TTC549 (cell line): ENCODE data around the gene OPTN.
"Not testable (repeated sequence)": the region's sequence is repeated elsewhere in the genome, so short reads cannot be mapped to it uniquely, and the experiment has no call there.

Experiments used
- FAIRE-seq: peaks from 2 replicates; lab custom pipeline; 2012; peaks lifted over from hg19 to GRCh38; lab: Jason Lieb, UNC

OPTN gene

DNA sequence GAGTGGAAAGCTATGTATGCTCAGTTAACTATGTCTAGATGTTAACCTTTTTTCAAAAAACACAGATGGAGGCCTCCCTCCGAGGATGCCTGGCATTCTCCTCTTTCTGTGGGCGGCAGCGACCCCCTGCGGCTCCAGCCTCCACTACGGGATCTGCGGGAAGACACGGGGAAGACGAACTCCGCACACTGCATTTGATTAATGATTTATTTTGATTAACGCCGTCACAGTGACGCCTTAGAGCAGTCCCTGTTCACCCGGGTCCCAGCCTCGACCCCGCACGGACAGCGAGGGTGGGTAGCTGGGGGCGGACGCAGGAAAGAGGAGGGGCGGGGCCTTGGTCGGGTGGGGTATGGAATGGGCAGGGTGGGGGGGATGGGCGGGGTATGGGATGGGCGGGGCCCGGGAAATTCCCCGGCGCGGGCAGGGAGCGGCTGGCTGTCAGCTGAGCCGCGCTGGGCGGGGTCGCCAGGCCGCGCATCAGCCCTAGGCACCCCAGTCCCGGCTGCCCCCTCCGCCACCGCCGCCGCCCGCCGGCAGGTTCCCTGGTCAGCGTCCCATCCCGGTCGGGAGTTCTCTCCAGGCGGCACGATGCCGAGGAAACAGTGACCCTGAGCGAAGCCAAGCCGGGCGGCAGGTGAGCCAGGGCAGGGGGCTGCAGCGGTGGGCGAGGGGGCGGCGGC lies at the start of gene OPTN:
Gene OPTN, plus strand, starts transcription at position 498 of the 683 bp plus-strand sequence. CDS start 8,960 bp downstream, outside the sequence.
- no peak for FAIRE-seq

DNA sequence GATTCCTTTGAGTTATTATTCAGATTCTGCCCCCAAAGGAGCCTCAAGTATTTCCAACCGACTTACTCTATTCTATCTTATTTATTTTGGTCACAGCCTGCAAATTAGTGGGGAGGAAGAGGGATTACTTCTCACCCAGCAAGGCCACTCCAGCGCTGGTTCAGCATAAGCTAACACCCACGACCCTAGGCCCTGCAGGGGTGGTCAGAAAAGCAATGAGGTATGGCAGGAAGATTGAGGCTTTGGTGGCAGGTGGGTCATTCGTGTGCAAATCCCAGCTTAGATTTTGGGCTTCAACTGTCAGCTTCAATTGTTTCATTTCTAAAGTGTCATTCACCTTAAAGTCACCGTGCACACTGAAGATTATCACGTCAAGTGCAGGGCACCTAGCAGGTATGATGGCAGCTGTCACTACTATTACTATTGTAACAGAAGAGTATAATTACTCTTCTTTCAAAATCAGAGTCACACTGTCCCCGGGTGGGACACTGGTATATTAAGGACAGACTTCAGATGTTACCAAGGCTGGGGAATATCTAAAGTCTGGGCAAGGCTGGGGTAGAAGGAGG lies 48.8 kb upstream of the OPTN start:
- FAIRE-seq = no peak

DNA sequence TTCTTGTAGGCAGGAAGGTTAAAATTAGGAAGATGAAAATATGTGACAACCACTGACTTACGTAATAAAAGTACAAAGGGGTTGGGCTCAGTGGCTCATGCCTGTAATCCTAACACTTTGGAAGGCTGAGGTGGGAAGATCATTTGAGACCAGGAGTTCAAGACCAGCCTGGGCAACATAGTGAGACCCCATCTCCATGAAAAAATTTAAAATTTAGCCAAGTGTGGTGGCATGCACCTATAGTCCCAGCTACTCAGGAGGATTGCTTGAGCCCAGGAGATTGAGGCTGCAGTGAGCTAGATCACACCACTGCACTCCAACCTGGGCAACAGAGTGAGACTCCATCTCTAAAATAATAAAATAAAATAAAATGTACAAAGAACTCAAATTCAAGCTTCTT lies 46.8 kb upstream of the OPTN start:
- not testable (repeated sequence) for FAIRE-seq

DNA sequence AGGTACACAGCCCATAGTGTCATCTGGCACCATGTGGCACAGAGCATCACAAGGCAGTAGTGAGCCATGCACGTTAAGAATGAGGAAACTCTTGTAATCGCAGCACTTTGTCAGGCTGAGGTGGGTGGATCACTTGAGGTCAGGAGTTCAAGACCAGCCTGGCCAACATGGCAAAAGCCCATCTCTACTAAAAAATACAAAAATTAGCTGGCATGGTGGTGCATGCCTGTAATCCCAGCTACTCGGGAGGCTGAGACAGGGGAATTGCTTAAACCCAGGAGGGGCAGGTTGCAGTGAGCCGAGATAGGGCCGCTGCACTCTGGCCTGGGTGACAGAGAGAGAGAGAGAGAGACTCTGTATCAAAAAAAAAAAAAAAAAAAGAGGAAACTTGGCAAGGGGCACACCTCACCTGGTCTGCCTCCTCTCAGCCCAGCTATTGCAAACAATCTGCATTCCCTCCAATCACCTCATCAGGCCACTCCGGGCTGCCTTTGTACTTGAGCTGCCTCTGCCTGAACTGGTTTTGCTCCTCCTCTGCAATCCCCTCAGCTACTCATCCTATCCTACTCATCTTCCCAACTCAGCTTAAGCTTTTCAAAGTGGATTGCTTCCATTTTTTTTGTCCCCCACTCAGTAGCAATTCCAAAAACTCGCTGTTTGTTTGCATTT lies 46.0 kb upstream of the OPTN start:
- no peak for FAIRE-seq

DNA sequence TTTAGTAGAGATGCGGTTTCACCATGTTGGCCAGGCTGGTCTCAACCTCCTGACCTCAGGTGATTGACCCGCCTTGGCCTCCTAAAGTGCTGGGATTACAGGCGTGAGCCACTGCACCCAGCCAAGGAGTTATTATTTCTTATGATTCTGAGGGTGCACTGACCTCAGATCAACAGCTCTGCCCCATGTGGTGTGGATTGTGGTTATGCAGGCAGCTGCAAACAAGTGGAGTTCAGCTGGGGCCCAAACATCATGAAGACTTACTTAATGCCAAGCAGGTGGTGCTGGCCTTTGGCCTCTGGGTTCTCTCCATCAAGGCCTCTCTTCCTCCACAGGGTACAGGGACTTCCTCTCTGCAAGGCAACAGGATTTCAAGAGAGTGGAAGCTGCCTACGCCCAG lies 45.1 kb upstream of the OPTN start:
- no peak for FAIRE-seq

DNA sequence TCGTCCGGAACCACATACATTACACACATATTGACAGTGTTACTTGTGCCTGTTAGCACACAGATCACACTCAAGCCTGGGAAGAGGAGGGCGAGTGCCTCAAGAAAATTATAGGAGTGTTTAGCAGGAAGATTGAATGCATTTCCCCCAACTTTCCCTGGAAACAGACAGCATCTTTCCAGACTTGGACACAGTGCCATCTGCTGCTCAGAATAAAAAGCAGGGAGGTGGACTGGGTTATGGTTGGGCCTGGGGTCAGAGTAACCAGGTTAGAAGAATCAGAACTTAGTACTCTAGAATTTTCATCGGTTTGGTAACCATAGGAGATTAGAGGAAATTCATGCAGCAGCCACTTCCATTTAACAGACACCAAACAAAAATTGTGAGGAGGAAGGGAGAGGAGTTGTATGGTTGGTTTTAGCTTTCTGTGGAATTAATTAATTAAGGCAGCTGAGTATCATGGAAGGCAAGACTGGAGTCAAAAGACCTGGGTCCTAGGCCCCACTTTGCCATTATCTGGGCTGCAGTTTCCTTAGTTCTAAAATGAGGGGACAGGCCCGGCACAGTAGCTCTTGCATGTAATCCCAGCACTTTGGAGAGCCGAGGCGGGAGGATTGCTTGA lies 43.4 kb upstream of the OPTN start:
- FAIRE-seq = no peak

DNA sequence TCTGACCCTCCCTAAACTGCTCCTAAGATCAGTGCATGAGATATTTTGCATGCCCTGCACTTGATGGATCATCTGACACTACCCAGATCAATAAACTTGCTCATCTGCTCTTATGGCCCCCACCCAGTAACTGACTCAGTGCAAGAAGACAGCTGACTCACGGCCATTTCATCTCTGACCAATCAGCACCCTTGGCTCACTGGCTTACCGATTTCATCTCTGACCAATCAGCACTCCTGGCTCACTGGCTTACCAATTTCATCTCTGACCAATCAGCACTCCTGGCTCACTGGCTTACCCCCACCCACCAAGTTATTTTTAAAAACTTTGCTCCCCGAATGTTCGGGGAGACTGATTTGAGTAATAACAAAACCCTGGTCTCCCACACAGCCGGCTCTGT lies 37.2 kb upstream of the OPTN start:
- FAIRE-seq = no peak

DNA sequence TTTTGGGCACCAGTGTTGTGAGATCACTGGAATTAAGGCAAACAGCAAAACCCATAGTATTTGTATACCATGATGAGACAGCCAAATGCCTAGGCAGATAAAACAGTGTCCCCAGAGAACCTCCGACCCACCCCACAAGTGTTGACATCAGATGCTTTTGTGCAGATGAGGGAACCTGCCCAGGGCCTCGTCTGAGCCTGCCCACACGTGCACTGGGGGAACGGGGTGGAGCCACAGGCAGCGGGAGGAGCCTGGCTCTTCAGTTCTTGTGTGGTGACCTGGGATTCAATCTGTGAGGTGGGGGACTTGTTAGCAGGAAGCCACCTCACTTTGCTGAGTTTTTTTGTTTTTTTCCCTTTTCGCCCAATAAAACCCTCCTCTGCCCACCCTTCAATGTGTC lies 33.4 kb upstream of the OPTN start:
- no peak for FAIRE-seq

DNA sequence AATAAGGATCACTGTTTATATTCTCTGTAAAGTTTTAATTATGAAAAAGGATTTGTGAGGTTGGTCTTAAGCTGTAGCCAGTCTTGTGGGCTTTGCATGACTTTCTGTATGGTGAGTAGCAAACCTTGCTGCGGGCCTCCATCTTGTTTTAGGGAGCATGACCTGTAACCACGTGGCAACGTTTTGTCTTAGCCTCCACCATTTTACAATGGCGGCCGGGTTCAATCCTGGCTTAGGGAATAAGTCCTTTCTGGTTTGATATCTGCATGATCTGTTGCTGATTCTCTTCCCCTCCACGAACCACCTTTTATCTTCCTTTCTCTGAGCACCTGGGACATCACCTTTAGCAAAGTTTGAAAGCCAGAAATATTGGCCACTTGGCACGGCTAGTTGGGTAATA lies 32.5 kb upstream of the OPTN start:
- no peak for FAIRE-seq

DNA sequence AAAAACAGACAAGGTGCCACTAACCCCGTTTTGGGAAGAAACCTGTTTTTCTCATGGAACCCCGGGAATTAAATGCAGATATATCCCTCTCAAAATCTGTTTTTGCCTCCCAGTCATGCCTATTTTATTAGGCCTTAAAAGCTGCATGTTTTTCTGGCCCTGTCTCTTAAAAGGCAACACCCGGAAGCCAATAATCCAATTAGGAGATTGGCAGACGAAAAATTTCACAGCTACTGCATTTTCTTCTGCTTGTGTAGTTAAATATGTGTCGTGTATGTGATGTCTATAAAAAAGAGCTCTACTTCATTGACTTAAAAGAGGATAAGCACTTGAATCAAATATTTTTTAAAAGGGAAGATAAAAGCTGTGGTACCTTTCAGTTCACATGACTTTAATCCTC lies 31.9 kb upstream of the OPTN start:
- no peak for FAIRE-seq

DNA sequence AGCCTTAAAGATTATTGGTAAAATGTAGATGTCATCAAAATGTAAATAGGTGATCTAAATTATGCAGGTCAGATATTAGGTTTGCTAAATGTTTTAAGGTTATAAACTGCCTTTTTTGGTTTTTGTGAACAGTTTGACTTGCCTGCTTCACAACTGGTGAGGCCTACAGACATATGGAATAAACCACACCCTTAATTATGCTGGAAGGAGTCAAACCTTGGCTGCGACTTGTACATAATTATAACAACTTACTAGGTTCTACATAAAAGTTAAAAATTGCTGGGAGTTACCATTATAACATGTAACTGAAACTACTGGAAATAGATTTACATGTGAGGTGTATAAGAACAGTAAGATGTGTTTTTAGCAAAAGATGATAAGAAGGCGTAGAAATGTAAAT lies 31.5 kb upstream of the OPTN start:
- FAIRE-seq = no peak

DNA sequence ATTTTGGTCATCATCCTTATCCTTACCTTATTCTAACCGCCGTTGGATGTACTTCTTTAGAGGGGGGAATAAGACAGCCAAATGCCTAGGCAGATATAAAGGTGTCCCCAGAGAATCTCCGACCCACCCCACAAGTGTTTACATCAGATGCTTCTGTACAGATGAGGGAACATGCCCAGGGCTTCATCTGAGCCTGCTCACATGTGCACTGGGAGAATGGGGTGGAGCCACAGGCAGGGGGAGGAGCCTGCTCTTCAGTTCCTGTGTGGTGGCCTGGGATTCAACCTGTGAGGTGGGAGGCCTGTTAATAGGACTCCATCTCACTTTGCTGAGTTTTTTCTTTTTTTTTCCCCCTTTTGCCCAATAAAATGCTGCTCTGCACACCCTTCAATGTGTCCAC lies 27.6 kb upstream of the OPTN start:
- FAIRE-seq = no peak

DNA sequence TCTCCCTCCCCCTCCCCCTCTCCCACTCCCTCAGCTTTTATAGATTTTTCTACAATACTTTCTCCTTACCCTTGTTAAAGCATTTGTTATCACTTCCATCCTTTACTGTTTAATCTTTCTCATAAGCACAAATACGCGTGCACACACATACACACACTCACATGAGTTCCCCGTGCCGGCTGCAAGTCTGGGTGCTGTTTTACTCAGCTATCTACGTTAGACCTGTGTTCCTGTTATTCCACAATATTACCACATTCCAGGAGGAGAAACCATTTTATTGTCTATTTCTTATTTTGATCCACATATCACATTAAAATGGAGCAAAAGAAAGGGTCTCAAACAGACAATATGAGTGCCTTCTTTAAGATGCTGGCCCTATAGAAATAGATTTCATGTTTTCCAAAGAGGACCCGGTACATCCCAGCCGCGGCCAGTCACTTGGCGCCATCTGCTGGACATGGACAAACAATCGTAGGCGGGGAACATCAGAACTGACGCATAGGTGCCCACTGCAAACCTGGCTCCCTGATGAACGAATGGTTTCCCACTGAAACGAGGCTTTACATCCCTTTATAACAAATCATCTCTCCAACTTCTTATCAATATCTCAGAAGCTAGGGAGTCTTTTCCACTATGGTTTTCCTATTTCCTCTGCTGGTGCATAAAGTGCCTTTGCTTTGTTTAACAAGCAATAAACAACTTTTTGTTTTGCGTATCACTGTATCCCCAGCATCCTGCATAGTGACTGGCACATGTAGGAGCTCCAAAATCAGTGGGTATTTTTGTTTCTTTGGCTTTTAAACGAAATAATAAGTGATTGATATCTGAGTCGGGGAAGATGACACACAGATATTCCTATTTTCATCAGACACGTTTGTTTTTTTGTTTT lies 25.2 kb upstream of the OPTN start:
- peak; percentile 52 for FAIRE-seq

DNA sequence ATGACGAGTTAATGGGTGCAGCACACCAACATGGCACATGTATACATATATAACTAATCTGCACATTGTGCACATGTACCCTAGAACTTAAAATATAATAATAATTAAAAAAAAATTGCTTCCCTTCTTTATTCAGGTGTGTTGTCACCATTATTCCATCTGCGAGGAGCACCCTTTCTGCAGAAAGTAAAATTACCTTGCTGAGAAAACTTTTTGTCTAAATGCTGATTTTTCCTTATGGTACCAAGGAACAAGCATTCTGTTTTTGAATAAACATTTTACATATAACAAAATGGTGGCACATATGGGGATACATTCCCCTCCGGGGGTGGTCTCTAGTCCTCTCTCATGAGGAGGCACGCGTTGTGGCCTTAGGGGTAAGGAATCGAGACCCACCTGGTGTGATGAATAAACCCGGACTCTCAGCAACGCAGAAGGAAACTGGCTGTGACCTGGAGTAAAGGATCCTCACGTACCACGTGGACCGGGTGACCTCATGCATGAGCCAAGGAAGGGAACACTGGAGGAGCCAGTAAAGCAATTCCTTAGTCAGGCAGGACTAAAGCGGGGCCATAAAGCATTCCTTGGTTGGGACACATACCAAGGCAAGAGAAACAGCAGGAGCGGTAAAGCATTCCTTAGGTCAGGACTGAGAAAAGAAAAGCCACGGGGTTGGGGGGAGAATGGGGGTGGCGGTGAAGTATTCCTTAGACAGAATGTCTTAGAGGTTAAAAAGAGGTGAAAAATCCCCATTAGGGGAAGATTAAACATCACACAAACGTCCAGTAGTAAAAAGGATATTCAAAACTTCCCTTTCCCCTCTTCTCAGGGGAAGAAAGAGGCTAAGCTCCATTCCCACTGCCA lies 20.8 kb upstream of the OPTN start:
- FAIRE-seq = no peak

DNA sequence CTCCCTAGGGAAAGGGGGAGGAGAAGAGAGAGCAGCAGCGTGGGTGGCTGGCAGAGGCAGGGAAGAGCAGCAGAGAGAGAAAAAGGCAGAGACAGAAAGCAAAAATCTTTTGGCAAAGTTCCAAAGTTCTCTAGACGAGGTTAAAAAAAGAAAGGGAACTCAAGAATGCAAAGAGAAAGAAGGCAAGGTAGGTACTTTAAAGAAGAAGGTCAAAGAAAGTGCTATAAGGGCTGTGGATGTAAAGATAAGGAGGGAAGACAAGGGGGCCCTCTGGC lies 20.2 kb upstream of the OPTN start:
- no peak for FAIRE-seq

DNA sequence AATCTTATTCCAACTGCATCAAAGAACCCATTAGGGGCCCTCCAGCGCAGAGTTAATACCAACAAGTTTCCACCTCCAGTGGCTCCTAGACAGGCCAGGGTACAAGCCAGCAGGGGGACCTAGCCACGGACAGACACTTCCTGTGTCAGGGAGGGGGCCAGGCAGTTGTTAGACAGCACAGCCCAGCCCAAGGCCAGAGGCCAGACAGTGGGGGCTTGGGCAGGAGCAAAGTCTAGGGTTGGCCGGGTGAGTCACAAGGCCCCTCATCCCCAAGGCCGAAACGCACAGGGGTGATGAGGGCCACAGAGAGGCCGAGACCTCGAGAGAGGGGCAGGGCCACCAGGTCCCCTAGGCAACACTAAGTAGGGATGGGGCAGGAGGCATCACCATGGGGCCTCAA lies 19.3 kb upstream of the OPTN start:
- FAIRE-seq = no peak

DNA sequence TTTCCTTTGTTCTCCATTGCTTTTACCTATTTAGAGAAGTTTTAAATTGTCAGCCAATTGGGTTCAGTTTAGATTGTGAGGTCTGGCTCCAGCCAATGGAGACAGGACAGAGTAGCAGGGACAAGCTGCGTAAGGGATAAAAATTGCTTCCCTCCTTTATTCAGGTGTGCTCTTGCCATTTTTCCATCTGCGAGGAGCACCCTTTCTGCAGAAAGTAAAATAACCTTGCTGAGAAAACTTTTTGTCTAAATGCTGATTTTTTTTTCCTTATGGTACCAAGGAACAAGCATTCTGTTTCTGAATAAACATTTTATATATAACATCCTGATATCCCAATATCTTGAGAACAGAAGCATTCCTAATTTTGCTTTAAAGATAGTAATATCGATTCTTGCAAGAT lies 16.3 kb upstream of the OPTN start:
- FAIRE-seq = not testable (repeated sequence)

DNA sequence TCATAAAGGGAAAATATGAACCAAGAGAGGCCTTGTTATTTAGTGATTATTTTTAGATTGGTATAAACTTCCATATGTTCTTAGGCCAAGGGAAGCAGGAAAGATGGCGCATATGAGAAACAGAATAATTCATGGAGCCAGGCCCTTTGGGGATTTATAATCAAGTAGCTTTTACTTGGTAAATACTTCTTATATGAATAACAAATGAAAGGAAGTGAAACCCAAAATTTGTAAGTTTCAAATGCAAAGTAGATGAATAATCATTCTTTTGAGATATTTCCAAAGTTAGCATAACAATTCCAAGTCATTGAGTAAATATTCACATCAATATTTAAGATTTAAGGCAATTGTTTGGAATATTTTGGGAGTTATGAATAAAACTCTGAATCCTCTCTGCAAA lies 13.9 kb upstream of the OPTN start:
- no peak for FAIRE-seq

DNA sequence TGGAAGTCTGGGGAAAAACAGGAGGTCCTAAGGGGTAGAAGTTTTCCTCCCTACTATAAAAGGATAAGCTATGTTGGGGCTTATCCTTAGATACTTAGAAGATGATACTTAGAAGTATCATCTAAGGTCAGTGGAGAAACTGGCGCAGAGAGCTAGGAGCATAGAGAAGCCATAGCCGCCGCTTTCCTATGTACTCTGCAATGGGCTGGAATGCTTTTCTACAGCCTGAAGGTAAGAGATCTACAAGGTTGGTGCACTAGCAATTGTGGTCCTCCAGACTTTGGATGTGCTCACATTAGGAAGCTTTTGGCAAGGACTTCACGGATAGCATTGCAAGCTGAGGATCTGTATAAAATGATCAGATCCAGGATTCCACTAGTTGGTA lies 12.4 kb upstream of the OPTN start:
- no peak for FAIRE-seq

DNA sequence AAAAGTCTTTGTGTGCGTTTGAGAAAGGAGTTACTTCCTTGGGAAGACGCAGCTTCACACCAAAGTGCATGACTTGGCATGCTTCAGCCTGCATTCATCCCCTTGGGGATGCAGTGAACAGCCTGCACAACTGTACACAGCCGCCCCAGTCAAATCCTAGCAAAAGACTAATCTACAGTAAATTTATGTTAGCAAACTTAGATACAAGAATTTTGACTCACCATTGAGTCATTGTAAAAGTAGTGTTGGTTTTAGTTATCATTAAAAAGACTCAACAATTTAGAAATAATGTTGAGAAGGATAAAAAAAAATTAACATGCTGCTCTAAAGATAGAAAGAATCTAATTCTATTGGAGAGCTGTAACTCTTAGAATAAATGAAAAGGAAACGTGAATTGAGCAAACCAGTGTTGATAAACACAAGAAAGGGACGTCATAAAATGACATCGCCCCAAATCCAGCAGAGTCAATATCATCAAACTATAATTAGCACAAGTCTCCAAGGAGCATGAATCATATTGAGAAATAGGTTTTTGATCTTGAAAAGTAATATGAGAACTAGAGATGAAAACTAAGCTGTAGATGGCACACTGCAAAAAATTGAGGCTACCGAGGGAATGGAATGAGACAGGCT lies 11.9 kb upstream of the OPTN start:
- no peak for FAIRE-seq

DNA sequence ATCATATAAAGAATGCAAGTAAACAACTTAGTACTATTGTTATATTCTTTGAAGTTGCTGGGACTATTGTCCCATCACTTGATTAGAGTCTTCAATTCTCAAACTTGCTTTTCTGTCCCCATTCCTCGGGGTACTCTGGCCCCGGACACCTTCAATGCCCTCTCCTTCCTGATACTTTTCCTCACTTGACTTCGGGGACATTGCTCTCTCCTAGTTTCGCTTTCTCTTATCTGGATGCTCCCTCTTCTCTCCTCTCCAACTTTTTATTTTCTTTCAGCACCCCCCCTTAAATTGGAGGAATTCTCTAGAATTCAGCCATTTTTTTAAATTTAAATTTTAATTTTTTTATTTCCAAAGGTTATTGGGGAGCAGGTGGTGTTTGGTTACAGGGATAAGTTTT lies 10.6 kb upstream of the OPTN start:
- FAIRE-seq = no peak
